ENCODE results near the gene ANKHD1.
"Not testable (repeated sequence)": the region's sequence is repeated elsewhere in the genome, so short reads cannot be mapped to it uniquely, and the experiment has no call there.

The ANKHD1 gene

DNA sequence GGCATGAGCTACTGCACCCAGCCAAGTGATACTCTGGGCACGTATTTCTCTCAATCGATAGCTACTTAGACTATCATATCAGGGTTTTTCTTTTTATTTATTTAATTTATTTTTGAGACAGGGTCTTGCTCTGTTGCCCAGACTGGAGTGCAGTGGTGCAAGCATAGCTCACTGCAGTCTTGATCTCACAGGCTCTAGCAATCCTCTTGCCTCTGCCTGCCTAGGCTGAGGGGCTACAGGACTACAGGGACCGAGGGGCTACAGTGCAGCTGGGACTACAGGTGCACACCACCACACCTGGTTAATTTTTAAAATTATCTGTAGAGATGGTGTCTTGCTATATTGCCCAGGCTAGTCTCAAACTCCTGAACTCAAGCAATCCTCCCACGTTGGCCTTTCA is 20.3 kb upstream of the ANKHD1 start:
- DNase-seq (ENCODE audit: low spot score), result no peak

DNA sequence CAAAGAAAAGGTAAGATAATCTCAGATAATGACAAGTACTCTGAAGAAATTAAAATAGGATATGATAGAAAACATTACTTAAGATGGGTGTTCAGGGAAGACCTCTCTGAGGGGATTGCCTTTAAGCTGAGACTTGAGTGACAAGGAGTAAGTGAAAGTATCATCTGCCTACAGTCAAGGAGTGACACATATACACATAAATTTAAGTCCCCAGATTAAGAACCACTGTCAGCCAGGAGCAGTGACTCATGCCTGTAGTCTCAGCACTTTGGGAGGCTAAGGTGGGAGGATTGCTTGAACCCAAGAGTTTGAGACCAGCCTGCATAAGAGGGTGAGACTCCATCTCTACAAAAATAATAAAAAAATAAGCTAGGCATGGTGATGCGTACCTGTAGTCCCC is 19.7 kb upstream of the ANKHD1 start:
- no peak for DNase-seq (ENCODE audit: low spot score)

DNA sequence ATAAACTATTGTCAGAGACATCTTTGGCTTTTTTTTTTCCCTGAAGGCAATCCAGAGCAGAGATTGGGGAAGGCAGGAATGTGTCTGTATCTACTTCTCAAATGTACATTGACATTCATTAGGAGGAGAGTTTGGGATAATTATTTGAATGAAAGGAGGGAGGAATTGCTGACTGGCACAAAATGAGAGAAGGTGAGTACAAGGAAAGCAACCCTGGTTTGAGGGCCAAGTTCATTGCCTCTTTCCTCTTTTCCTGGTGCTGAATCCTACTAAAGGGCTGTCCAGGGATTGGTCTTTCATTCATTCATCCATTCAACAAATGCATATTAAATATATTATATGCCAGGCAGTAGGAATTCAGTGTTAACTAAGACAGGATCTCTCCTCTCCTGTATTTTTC is 18.8 kb upstream of the ANKHD1 start:
- DNase-seq (ENCODE audit: low spot score), result no peak

DNA sequence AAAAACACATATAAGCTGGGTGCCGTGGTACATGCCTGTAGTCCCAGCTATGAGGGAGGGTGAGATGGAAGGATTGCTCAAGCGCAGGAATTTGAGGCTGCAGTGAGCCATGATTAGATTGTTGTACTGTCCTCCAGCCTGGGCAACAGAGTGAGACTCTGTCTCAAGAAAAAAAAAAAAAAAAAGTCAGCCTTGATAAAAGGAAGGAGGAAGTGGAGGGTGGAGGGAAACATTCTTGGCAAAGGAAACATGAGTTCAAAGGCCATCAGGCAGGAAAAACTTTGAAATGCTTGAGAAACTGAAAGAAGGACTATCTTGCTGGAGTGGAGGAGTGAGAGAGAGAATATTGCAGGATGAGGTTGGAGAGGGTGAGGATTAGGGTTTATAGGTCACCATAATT is 18.3 kb upstream of the ANKHD1 start:
- no peak for DNase-seq (ENCODE audit: low spot score)

DNA sequence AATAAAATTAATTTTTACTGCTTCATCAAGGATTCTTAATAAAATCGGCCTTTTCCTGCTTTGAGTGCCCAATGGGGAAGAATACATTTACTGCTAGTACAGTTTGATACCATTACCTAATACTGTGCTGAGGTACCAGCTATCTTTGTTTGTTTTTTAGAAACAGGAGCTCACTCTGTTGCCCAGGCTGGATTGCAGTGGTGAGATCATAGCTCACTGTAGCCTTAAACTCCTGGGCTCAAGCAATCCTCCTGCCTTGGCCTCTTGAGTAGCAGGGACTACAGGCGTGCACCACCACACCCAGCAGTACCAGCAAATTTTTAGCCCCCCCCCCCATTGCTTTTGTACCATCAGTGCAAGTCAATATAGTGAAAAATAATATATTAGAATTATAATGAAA is 13.6 kb upstream of the ANKHD1 start:
- no peak for DNase-seq (ENCODE audit: low spot score)

DNA sequence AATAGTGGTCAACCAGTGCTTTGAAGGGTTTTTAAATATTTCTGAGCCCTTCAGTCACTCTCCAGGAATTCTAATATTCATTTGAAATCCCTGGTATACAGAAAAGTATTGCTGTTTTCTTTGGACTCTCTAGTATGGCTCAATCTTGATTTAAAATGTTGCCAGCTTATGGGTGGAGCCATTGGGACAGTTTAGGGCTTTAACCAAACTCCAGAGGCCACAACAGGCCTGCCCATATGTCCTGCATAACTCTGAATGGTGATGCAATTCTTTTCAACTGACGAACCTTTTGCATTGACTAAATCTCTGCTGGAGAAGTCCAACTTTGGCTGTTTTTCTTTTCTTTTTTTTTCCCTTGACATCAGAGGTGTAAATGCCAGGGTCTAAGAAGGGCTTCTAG is 10.3 kb upstream of the ANKHD1 start:
- no peak for DNase-seq (ENCODE audit: low spot score)

DNA sequence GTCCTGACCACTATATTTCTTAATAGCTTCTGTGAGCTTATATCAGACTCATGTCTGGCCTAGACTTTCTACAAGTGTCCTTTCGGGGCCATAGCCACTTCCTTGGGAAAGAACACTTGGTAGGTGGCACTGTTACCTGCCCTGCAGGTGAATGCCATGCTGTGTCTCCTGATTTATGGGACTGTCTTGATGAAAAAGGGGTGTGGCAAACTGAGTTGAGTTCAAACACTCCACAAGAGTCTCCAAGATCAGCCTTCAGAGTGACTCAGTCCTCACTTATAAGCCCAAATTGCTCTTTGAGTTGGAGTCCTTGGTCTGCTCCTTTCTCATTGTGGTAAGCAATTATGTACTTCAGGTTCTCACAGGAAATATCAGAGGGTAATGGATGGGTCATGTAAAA is 9.9 kb upstream of the ANKHD1 start:
- DNase-seq (ENCODE audit: low spot score), result no peak

DNA sequence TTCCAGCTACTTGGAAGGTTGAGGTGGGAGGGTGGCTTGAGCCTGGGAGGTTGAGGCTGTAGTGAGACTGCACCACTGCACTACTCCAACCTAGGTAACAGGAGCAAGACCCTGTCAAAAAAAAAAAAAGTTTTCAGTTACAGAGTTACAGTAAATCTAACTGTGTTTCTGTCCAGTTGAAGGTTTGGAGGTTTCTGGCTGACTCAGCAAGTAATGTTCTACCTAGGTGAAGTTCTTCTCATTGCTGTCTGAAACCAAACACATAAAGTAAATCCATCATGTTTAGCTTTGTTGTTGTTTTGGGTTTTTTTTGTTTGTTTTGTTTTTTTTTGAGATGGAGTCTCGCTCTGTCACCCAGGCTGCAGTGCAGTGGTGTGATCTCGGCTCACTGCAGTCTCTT is 7.9 kb upstream of the ANKHD1 start:
- no peak for DNase-seq (ENCODE audit: low spot score)

DNA sequence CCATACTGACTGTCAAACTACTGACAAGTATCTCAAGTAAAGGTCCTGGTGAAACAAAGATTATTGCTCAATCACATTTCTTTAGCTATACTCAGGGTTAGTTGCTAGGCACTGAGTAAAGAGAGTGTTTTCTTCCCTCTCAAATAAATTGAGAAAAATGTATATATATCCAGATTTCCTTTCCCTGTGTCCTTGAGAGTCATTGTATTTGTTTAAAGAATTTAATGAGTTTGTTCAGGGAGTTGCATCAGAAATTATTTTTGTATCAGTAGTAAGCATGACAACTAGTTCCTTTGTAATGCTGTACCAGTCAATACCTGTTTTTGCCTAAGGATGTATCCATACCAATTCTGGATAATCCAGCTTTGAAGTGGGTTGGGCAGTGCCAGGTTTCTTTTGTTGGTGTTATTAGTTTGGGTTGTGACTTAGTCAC is 3.2 kb upstream of the ANKHD1 start:
- DNase-seq (ENCODE audit: low spot score), result no peak

DNA sequence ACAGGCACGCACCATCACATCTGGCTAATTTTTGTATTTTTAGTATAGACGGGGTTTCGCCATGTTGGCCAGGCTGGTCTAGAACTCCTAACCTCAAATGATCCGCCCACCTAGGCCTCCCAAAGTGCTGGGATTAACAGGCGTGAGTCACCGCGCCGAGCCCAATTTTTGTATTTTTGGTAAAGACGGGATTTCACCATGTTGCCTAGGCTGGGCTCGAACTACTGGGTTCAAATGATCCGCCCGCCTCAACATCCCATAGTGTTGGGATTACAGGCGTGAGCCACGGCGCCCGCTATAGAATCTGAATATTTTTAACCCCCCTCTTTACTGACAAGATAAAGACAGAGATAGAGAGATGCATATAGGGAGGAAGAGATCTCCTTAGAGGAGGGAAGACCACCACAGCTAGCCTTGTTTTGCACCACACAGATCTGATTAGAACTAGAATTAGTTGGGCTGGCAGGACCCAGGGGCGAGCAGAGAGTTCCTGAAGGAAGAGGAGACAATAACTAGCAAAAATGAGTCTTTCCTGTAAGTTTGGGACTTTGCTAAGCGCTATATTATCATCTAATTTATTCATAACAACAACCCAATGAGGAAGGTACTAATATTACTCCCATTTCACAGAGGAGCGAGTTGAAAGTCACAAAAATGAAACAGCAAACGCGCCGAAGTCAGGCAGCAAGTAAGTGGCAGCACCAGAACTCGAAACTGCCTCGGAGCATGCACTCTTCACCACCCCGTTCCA is 1.5 kb upstream of the ANKHD1 start:
- DNase-seq (ENCODE audit: low spot score), result no peak

DNA sequence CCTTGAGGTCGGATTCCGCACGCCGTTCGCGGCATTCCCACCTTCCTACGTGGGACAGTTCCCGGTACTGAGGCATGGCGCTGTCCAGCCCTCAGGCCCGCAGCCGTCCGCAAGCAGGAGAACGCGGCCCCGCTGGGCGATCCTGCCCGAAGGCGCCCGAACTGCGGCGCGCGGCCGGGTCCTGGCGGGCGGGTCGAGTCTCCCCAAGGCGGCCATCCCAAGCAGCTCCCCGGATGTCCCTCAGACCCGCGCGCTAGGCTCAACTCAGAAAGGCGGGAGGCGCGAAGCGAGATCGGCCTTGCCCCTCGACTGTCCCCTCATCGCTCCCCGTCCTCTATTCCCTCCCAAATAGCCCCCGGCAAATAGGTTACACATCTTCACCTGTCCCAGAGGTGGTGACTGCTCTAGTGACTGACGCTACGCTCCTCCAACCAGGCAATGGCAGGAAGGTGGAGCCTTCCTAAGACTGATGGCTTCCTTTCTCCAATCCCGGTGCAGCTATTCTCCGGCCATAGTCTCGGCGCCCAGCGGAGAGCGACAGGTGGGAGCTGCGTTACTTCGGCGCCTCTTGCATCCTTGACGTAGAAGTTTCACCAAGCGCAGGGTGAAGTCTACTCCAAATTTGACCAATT is 787 bp upstream of the ANKHD1 start:
- DNase-seq (ENCODE audit: low spot score), result peak; percentile 85

DNA sequence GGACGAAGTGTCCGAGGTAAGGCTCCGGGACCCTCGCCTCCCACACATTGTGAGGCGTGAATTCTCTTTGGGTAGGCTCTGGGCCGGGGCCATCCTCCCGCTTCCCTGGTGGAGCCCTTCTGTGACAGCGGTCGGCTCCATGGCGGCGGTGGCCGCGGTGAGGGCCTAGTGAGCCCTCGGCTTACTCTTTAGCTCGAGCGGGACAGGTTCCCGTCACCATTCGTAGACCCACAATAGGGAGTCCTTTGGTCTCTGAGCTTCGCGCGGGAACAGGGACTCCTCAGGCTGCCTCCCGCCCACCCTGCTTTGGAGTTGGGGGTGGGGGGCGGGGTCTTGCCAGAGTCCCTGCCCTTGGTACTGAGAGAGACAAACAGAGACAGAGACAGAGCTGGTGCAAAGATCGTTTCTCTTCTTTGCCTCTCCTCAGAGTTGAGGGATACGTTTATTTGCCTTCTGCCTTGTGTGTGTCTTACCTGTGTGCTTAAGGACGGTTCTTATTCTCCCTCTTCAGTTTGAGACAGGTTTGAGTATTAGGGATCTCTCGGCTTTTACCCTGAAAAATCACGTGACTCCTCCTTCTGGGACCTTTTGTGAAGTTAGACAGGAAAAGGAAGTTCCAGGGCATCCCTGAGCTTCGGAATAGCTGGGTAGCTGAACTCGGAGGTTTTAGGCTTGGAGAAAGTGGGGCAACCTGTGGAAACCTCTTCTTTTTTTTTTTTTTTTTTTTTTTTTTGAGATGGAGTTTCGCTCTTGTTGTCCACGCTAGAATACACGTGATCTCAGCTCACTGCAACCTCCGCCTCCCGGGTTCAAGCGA is 833 bp downstream of the ANKHD1 start:
- peak; percentile 5 for DNase-seq (ENCODE audit: low spot score)

DNA sequence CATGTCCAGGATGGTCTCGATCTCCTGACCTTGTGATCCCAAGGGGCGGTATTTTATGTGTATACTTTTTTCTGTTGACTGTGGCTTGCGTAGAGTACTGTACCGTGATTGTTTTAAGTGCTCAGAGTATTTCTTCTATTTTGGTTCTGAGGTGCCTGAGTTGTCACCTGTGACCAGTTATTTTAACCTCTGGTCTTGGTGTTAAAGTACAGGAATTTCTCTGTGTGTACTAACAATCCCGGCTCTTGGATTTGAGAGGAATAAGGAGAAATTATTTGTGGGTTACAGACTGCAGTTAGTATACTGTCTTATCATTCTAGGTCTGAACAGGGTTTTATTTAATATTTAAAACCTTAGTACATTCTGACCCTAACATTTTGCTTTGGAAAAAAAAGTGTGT is 2.0 kb downstream of the ANKHD1 start:
- DNase-seq (ENCODE audit: low spot score), result no peak

DNA sequence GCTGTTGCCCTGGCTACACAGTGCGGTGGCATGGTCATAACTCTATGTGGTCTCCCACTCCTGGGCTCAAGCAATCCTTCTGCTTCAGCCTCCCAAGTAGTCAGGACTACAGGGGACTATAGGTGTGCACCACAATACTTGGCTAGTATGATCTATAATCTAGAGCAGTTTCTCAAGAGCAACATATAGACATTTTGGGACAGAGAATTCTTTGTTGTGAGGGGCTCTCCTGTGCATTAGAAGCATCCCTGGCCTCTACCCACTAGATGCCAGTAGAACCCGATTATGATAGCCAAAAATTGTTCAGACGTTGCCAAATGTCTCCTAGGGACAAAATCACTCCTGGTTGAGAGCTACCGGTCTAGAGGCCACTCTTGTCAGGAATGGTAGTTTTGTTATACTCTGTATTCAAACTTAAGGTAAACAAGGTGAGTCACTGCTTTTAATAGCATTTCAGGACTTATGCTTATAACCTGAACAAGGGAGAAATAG is 7.2 kb downstream of the ANKHD1 start:
- DNase-seq (ENCODE audit: low spot score), result no peak

DNA sequence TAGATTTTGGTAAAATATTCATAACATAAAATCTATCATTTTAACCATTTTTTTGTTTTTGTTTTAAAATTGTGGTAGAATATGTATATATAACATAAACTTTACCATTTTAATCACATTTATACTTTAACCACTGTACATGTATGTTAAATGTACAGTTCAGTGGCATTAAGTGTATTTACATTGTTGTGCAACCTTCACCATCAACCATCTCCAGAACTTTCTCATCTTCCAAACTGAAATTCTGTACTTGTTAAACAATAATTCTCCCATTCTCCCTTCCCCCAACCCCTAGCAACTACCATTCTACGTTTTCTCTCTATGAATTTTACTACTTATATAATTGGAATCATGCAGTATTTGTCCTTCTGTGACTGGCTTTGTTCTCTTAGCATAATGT is 11.6 kb downstream of the ANKHD1 start:
- DNase-seq (ENCODE audit: low spot score), result no peak

DNA sequence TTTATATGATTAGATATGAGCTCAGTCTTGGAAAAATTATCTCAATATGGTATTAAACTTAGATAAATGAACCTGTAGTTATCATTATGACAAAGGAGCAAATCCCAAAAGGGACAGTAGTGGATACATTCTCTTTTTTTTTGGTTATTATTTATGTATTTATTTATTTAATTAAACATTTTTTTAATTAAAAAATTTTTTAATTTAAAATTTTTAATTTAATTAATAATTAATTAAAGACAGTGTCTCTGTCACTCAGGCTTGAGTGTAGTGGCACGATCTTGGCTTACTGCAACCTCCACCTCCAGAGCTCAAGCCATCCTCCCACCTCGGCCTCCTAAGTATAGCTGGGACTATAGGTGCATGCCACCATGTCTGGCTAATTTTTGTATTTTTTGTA is 15.6 kb downstream of the ANKHD1 start:
- DNase-seq (ENCODE audit: low spot score), result no peak

DNA sequence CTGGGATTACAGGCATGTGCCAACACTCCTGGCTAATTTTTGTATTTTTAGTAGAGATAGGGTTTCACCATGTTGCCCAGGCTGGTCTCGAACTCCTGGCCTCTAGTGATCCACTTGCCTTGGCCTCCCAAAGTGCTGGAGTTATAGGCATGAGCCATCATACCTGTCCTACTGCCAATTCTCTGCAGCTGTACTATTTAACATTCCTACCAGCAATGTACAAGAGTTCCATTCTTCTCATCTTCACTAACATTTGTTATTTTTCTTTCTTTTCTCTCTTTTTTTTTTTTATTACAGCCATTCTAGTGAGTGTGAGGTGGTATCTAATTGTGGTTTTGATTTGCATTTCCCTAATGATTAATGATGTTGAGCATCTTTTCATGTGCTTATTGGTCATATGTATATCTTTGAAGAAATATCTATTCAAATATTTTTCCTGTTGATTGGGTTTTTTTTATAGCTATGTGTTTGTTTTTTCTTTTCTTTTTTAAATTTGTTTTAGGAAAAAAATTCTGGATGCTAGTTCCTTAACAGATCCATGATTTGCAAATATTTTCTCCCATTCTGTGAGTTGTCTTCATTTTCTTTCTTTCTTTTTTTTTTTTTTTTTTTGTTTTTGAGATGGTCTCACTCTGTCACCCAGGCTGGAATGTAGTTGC is 17.4 kb downstream of the ANKHD1 start:
- DNase-seq (ENCODE audit: low spot score), result no peak

DNA sequence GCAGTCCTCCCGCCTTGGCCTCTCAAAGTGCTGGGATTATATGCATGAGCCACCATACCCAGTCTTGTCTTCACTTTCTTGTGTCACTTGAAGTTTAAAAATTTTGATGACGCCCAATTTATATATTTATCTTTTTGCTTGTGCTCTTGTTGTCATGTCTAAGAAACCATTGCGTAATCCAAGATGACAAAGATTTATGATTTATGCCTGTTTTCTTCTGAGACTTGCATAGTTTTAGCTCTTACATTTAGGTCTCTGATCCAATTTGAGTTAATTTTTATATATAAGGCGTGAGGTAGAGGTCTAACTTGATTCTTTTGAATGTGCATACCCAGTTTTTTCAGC is 18.6 kb downstream of the ANKHD1 start:
- DNase-seq (ENCODE audit: low spot score), result no peak

DNA sequence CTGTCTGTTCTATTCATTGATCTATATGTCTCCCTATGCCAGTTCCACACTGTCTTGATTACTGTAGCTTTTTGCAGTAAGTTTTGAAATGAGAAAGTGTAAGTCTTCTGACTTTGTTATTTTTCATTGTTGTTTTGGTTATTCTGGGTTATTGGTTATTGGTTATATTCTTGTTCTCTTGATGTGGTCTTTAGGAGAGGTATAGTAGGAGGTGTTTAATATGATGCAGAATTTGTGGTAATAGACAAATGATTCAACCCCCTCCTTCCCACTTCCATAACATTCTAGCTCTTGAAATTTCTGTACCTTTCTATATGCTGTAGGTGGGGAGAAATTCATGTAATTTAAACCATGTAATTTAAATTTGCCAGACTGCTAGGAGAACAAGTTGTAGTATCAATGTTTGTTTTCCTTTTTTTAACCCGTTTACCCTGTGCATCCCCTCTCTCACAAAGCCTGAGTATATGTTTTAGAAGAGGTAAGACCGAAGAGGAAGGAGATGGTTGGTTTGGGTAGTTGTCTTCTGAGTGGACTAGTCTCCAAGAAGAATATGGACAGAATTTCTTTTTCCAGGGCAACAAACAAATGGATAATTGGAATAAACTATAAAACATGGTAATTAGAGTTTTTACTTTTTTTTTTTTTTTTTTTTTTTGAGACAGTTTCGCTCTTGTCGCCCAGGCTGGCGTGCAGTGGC is 19.2 kb downstream of the ANKHD1 start:
- no peak for DNase-seq (ENCODE audit: low spot score)

DNA sequence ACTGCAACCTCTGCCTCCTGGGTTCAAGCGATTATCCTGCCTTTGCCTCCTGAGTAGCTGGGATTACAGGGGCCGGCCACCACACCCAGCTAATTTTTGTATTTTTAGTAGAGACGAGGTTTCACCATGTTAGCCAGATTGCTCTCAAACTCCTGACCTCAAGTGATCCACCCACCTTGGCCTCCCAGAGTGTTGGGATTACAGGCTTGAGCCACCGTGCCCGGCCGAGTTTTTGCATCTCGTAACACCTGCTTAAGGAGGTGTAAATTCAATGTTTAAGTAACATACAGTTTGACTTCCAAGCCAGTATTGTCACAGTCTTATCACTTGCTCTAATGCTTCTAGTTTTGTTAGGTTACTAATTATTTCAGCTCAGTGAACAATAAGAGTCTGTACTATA is 19.7 kb downstream of the ANKHD1 start:
- DNase-seq (ENCODE audit: low spot score), result not testable (repeated sequence)

DNA sequence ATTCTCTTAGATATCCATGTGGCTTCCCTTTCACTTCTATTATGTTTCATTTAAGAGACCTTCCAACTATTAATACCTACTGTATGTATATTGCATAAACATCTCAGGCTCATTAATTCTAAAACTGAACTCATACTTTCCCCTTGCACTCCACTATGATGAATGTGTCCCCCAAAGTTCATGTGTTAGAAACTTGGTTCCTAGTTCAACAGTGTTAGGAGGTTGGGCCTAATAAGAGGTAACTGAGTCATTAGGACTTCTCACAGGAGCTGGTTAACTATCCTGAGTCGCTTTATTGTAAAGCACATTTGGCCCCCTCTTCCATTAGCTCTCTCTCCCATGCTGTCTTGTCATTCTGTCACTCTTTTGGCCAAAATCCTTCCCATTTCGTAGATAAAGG is 22.0 kb downstream of the ANKHD1 start:
- DNase-seq (ENCODE audit: low spot score), result no peak

DNA sequence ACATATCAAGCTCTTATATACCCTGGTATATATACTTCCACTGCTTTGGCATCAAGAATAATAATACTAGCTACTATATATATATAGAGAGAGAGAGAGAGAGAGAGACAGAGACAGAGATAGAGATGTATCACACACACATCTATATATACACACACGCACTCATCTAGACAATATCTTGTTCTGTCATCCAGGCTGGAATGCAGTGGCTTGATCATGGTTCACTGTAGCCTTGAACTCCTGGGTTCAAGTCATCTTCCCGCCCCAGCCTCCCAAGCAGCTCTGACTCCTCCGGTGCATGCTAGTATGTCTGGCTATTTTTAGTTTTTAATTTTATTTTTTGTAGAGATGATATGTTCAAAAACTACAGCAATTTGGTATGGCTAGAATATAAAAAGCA is 22.5 kb downstream of the ANKHD1 start:
- DNase-seq (ENCODE audit: low spot score), result no peak

All from COLO829 (cell line).